Type B pancreatic cell (in vitro differentiated cells): Measurements from ENCODE around the gene UBXN6. TPM values are rescaled to one million over a fixed set of nuclear protein-coding genes. Genes with fewer than 3 reads are reported as not detected.

Experiments
- DNase-seq: peaks from one replicate; pipeline ENCODE4 v3.0.0; 2021; ENCODE audit warnings: mixed read lengths; ENCODE audit not compliant: unreplicated experiment; ENCODE audit errors: extremely low spot score
- H3K27ac Mint-ChIP-seq: 2 replicates; pipeline ENCODE4 v1.8.0; 2021; ENCODE audit warnings: mild to moderate bottlenecking, mixed read lengths
- H3K27me3 Mint-ChIP-seq: 2 replicates; pipeline ENCODE4 v1.8.0; 2021; ENCODE audit warnings: mixed read lengths
- H3K36me3 Mint-ChIP-seq: 2 replicates; pipeline ENCODE4 v1.8.0; 2021; ENCODE audit warnings: mixed read lengths
- H3K4me1 Mint-ChIP-seq: one replicate; pipeline ENCODE4 v1.8.0; 2021; ENCODE audit warnings: mixed read lengths; ENCODE audit not compliant: unreplicated experiment
- H3K4me3 Mint-ChIP-seq: 2 replicates; pipeline ENCODE4 v1.8.0; 2021; ENCODE audit warnings: mild to moderate bottlenecking, mixed read lengths
- H3K9me3 Mint-ChIP-seq: 2 replicates; pipeline ENCODE4 v1.8.0; 2021; ENCODE audit warnings: mixed read lengths
- total RNA-seq: library from RNA; stranded (reverse); gene quantifications from 2 replicates; pipeline ENCODE4 v1.2.1, GENCODE V29; 2021; ENCODE audit warnings: low replicate concordance
- TF ChIP-seq, protein P1 (sequence below): fragments of 200-600 bp; sonication (generic); conservative IDR thresholded peaks from 2 replicates; pipeline ENCODE4 v1.5.0; 2021; ENCODE audit warnings: antibody characterized with exemption, mild to moderate bottlenecking

The UBXN6 gene
- total RNA-seq, 1 donor from 2014 or later, result 60.8 TPM

DNA sequence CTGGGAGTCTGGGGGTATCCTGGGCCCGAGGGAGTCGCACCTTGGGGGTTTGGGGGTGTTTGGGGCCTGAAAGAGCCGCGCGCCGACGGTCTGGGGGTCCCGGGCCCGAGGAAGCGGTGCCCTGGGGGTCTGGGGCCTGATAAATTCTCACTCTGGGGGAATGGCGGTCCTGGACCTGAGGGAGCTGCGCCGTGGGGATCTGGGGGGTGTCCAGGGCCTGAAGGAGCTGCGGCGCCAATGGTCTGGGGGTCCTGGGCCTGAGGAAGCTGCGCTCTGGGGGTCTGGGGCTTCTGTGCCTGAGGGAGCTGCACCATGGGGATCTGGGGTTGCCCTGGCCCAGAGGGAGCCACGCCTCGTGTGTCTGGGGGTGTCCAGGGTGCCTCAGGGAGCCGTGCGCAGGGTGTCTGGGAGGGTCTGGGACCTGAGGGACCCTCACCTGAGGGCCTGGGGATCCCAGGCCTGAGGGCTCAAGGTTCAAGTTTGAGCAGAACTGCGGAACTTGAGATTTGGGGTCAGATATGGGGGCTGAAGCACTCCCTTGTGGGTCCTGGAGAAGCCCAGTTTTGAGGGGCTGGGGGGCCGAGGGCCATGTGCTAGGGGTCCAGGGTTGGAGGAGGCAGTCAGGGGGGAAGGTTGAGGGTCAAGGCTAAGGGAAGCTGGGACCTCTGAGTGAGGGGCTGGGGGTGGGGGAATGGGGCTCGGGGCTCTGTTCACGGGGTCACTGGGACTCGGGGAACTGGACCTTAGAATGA is 15.6 kb upstream of the UBXN6 start:
- TF ChIP-seq, protein P1, sequence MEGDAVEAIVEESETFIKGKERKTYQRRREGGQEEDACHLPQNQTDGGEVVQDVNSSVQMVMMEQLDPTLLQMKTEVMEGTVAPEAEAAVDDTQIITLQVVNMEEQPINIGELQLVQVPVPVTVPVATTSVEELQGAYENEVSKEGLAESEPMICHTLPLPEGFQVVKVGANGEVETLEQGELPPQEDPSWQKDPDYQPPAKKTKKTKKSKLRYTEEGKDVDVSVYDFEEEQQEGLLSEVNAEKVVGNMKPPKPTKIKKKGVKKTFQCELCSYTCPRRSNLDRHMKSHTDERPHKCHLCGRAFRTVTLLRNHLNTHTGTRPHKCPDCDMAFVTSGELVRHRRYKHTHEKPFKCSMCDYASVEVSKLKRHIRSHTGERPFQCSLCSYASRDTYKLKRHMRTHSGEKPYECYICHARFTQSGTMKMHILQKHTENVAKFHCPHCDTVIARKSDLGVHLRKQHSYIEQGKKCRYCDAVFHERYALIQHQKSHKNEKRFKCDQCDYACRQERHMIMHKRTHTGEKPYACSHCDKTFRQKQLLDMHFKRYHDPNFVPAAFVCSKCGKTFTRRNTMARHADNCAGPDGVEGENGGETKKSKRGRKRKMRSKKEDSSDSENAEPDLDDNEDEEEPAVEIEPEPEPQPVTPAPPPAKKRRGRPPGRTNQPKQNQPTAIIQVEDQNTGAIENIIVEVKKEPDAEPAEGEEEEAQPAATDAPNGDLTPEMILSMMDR, result no peak
- peak overlapping the region; percentile 92 for H3K4me3 Mint-ChIP-seq
- DNase-seq, result no peak
- no peak overlapping the region for H3K27ac Mint-ChIP-seq
- H3K9me3 Mint-ChIP-seq, result no peaks in the 10 kb centered on the region
- H3K36me3 Mint-ChIP-seq, result peaks cover 5% of the 10 kb centered on the region
- H3K4me1 Mint-ChIP-seq, result peaks cover 8% of the 10 kb centered on the region
- no peaks in the 10 kb centered on the region for H3K27me3 Mint-ChIP-seq

GRCh38 chr19:4472174-4472974 is 14.8 kb upstream of the UBXN6 start, which contains the start of gene HDGFL2:
Gene HDGFL2 (plus strand): TSS chr19:4472297. CDS start chr19:4472351, 54 bp downstream.
- Mint-ChIP-seq H3K4me3 (peak within 1 kb of the TSS; percentile 92), H3K4me1 (peaks cover 8% of the 10 kb centered on the region), H3K27ac (no peak within 1 kb of the TSS), H3K36me3 (peaks cover 5% of the 10 kb centered on the region), H3K27me3 (no peaks in the 10 kb centered on the region), H3K9me3 (no peaks in the 10 kb centered on the region)
- TF ChIP-seq, protein P1, result no peak
- DNase-seq, result no peak

- Mint-ChIP-seq H3K4me3 (no peak overlapping the region), H3K4me1 (peaks cover 8% of the 10 kb centered on the region), H3K36me3 (peaks cover 3% of the 10 kb centered on the region), H3K9me3 (no peaks in the 10 kb centered on the region), H3K27ac (no peak overlapping the region), H3K27me3 (no peaks in the 10 kb centered on the region)
- DNase-seq, result peak; percentile 97
- TF ChIP-seq, protein P1, result no peak
Observed at GRCh38 chr19:4471403-4472173, 14.0 kb upstream of the UBXN6 start.

GRCh38 chr19:4467835-4468234 is 10.2 kb upstream of the UBXN6 start:
- Mint-ChIP-seq H3K36me3 (no peaks in the 10 kb centered on the region), H3K27ac (no peak overlapping the region), H3K4me1 (no peaks in the 10 kb centered on the region), H3K9me3 (no peaks in the 10 kb centered on the region), H3K27me3 (no peaks in the 10 kb centered on the region), H3K4me3 (no peak overlapping the region)
- TF ChIP-seq, protein P1, result no peak
- DNase-seq, result no peak

DNA sequence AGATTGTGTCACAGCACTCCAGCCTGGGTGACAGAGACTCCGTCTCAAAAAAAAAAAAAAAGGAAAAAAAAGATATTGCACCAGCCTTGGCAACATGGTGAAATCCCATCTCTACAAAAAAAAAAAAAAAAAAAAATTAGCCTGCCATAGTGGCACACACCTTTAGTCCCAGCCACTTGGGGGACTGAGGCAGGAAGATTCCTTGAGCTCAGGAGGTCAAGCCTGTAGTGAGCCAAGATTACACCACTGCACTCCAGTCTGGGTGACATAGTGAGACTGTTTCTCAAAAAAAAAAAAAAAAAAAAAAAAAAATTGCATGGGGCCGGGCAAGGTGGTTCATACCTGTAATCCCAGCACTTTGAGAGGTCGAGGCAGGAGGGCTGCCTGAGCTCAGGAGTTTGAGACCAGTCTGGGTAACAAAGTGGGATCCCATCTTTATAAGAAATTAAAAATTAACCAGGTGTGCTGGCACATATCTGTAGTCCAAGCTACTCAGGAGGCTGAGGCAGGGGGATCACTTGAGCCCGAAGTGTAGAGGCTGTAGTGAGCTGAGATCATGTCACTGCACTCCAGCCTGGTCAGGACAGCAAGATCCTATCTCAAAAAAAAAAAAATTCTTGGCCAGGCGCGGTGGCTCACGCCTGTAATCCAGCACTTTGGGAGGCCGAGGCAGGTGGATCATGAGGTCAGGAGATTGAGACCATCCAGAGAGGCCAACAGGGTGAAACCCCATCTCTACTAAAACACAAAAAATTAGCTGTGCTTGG is 7.4 kb upstream of the UBXN6 start:
- H3K27me3 Mint-ChIP-seq, result no peaks in the 10 kb centered on the region
- TF ChIP-seq, protein P1, result no peak
- no peaks in the 10 kb centered on the region for H3K9me3 Mint-ChIP-seq
- H3K4me3 Mint-ChIP-seq, result no peak overlapping the region
- H3K27ac Mint-ChIP-seq, result no peak overlapping the region
- no peaks in the 10 kb centered on the region for H3K36me3 Mint-ChIP-seq
- H3K4me1 Mint-ChIP-seq, result no peaks in the 10 kb centered on the region
- no peak for DNase-seq
